ENCODE data around the gene CD247. TPM values are rescaled to one million over a fixed set of nuclear protein-coding genes. Genes with fewer than 3 reads are reported as not detected.

CD247 gene
- polyA plus RNA-seq, 2 of the 4 experiments (the other 2 are of a cell fraction) = 0.10 to 0.27 TPM

- Histone ChIP-seq H3K9me3 (no peaks in the 10 kb centered on the region), H3K4me3 (no peak overlapping the region), H3K27ac (no peak overlapping the region), H3K4me2 (no peak overlapping the region), H3K4me1 (no peaks in the 10 kb centered on the region)
- DNase-seq (ENCODE audit: low read depth in 1 of 2, low spot score in 1 of 2) (no peak), ATAC-seq (no peak), FAIRE-seq (no peak)
- CTCF ChIA-PET = no interaction called here
- POLR2A ChIA-PET = no interaction called here
- TF ChIP-seq TFCP2L1 (CRISPR knock-in tag; IDR thresholded peaks at IDR 0.05) (no peak), CHD2 (IDR thresholded peaks at IDR 0.05; ENCODE audit: low read length, partially characterized antibody) (no peak), HOXB13 (CRISPR knock-in tag; IDR thresholded peaks at IDR 0.05; ENCODE audit: low read depth) (no peak), SREBF2 (IDR thresholded peaks at IDR 0.05) (no peak), GATA3 (IDR thresholded peaks at IDR 0.05; ENCODE audit: borderline replicate concordance) (no peak), MAX (IDR thresholded peaks at IDR 0.05) (no peak), ZC3H11A (IDR thresholded peaks at IDR 0.05) (no peak), MYC (IDR thresholded peaks at IDR 0.05; ENCODE audit: borderline replicate concordance, low read length) (no peak)
- TF ChIP-seq, protein P1, sequence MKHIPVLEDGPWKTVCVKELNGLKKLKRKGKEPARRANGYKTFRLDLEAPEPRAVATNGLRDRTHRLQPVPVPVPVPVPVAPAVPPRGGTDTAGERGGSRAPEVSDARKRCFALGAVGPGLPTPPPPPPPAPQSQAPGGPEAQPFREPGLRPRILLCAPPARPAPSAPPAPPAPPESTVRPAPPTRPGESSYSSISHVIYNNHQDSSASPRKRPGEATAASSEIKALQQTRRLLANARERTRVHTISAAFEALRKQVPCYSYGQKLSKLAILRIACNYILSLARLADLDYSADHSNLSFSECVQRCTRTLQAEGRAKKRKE (CRISPR knock-in tag; IDR thresholded peaks at IDR 0.05; ENCODE audit: low read depth) = no peak
- 62% methylated on average over 8 of the region's 8 CpGs for WGBS (ENCODE audit: missing lambda C conversion rate)
Observed at GRCh38 chr1:167509587-167509986, 8.7 kb downstream of the CD247 start.

DNA sequence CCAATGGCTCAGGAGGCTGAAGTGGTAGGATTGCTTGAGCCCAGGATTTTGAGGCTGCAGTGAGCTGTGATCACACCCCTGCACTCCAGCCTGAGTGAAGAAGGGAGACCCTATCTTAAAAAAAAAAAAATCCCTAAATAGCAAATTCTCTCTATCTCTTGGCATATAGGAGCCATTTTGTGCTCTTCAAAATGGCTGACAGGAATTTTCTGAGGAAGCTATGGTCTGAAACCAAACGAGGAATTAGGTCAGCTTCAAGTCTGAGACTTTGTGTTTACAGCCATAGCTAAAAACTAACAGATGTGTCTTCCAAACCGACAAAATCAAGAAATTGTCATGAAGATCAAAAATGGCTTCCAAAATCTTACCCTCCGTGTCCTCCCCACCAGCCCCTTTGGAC, 10.6 kb downstream of the CD247 start:
- FAIRE-seq (no peak), ATAC-seq (no peak), DNase-seq (ENCODE audit: low read depth in 1 of 2, low spot score in 1 of 2) (no peak)
- ChIA-PET CTCF (interaction anchor here (0.6 to 1.1 kb wide), 2 partner anchors 12 to 442 kb away, joined by 4 read pairs; no protein-coding TSS in a partner anchor), POLR2A (no interaction called here)
- Histone ChIP-seq H3K4me3 (no peak overlapping the region), H3K9me3 (no peaks in the 10 kb centered on the region), H3K4me2 (no peak overlapping the region), H3K27ac (no peak overlapping the region), H3K4me1 (no peaks in the 10 kb centered on the region)
- TF ChIP-seq CEBPB (IDR thresholded peaks at IDR 0.05) (no peak), MAX (IDR thresholded peaks at IDR 0.05) (no peak), GATA3 (IDR thresholded peaks at IDR 0.05; ENCODE audit: borderline replicate concordance) (no peak), ZFP36 (IDR thresholded peaks at IDR 0.05; ENCODE audit: borderline replicate concordance, partially characterized antibody) (no peak), KDM5A (IDR thresholded peaks at IDR 0.05) (no peak), JUN (IDR thresholded peaks at IDR 0.05) (no peak), RNF2 (IDR thresholded peaks at IDR 0.05; ENCODE audit: borderline replicate concordance, low read depth) (no peak), CBX2 (IDR thresholded peaks at IDR 0.05; ENCODE audit: borderline replicate concordance, low read depth) (no peak), KDM1A (IDR thresholded peaks at IDR 0.05; ENCODE audit: low read depth) (no peak), CHD4 (IDR thresholded peaks at IDR 0.05; ENCODE audit: borderline replicate concordance) (no peak), NPAS2 (CRISPR knock-in tag; IDR thresholded peaks at IDR 0.05; ENCODE audit: borderline replicate concordance) (no peak)
- TF ChIP-seq, protein P2, sequence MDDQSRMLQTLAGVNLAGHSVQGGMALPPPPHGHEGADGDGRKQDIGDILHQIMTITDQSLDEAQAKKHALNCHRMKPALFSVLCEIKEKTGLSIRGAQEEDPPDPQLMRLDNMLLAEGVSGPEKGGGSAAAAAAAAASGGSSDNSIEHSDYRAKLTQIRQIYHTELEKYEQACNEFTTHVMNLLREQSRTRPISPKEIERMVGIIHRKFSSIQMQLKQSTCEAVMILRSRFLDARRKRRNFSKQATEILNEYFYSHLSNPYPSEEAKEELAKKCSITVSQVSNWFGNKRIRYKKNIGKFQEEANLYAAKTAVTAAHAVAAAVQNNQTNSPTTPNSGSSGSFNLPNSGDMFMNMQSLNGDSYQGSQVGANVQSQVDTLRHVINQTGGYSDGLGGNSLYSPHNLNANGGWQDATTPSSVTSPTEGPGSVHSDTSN (IDR thresholded peaks at IDR 0.05) = no peak
- 44% methylated on average over 3 of the region's 3 CpGs for WGBS (ENCODE audit: missing lambda C conversion rate)

GRCh38 chr1:167504467-167504827, 13.9 kb downstream of the CD247 start:
- TF ChIP-seq HOXB13 (CRISPR knock-in tag; IDR thresholded peaks at IDR 0.05; ENCODE audit: low read depth) (no peak), JUN (IDR thresholded peaks at IDR 0.05) (no peak), RCOR1 (IDR thresholded peaks at IDR 0.05; ENCODE audit: low read depth, low read length) (no peak), POLR2AphosphoS2 (conservative IDR thresholded peaks at IDR 0.05; ENCODE audit: low read length) (no peak), CEBPB (IDR thresholded peaks at IDR 0.05) (no peak), TP53 (CRISPR knock-in tag; IDR thresholded peaks at IDR 0.05) (no peak), TFCP2L1 (CRISPR knock-in tag; IDR thresholded peaks at IDR 0.05) (no peak), BHLHE40 (IDR thresholded peaks at IDR 0.05; ENCODE audit: low read depth, low read length) (no peak), NFE2L2 (conservative IDR thresholded peaks at IDR 0.05; ENCODE audit: low read length) (no peak), CBX2 (IDR thresholded peaks at IDR 0.05; ENCODE audit: borderline replicate concordance, low read depth) (no peak), JUNB (IDR thresholded peaks at IDR 0.05) (no peak)
- TF ChIP-seq, protein P3, sequence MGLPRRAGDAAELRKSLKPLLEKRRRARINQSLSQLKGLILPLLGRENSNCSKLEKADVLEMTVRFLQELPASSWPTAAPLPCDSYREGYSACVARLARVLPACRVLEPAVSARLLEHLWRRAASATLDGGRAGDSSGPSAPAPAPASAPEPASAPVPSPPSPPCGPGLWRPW (IDR thresholded peaks at IDR 0.05) = no peak
- TF ChIP-seq, protein P2 (IDR thresholded peaks at IDR 0.05) = no peak
- TF ChIP-seq, protein P4, sequence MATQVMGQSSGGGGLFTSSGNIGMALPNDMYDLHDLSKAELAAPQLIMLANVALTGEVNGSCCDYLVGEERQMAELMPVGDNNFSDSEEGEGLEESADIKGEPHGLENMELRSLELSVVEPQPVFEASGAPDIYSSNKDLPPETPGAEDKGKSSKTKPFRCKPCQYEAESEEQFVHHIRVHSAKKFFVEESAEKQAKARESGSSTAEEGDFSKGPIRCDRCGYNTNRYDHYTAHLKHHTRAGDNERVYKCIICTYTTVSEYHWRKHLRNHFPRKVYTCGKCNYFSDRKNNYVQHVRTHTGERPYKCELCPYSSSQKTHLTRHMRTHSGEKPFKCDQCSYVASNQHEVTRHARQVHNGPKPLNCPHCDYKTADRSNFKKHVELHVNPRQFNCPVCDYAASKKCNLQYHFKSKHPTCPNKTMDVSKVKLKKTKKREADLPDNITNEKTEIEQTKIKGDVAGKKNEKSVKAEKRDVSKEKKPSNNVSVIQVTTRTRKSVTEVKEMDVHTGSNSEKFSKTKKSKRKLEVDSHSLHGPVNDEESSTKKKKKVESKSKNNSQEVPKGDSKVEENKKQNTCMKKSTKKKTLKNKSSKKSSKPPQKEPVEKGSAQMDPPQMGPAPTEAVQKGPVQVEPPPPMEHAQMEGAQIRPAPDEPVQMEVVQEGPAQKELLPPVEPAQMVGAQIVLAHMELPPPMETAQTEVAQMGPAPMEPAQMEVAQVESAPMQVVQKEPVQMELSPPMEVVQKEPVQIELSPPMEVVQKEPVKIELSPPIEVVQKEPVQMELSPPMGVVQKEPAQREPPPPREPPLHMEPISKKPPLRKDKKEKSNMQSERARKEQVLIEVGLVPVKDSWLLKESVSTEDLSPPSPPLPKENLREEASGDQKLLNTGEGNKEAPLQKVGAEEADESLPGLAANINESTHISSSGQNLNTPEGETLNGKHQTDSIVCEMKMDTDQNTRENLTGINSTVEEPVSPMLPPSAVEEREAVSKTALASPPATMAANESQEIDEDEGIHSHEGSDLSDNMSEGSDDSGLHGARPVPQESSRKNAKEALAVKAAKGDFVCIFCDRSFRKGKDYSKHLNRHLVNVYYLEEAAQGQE (IDR thresholded peaks at IDR 0.05) = no peak
- no peak for DNase-seq (ENCODE audit: low read depth in 1 of 2, low spot score in 1 of 2)
- Histone ChIP-seq H3K4me1 (no peaks in the 10 kb centered on the region), H3K27ac (no peak overlapping the region), H3K4me3 (no peak overlapping the region), H3K4me2 (no peak overlapping the region), H3K9me3 (no peaks in the 10 kb centered on the region)
- FAIRE-seq = no peak
- no peak for ATAC-seq
- ChIA-PET CTCF (interaction anchor here (1.4 to 2.1 kb wide), 2 partner anchors 30 to 103 kb away, joined by 4 to 10 read pairs; no protein-coding TSS in a partner anchor), POLR2A (no interaction called here)
- WGBS (ENCODE audit: missing lambda C conversion rate) = 48% methylated on average over 3 of the region's 3 CpGs
